HepG2 (cell line): ENCODE data around the gene PRMT5. TPM values are rescaled to one million over a fixed set of nuclear protein-coding genes. Genes with fewer than 3 reads are reported as not detected.

Source experiments
- GABPB1 ChIP-seq: IDR thresholded peaks from 2 replicates; pipeline ENCODE4 v1.6.1; 2016; ENCODE audit warnings: mild to moderate bottlenecking, missing genetic modification reagents, moderate library complexity, missing compliant biosample characterization
- GLI4 ChIP-seq: sonication (generic); formaldehyde crosslinking; IDR thresholded peaks from 2 replicates; pipeline ENCODE4 v1.5.1; 2020; ENCODE audit warnings: missing genetic modification reagents, mild to moderate bottlenecking, moderate library complexity, borderline replicate concordance
- MAFK ChIP-seq, 2 experiments: IDR thresholded peaks in 1 of 2; conservative IDR thresholded peaks in 1 of 2; 2 replicates each; pipeline ENCODE4 v1.6.1; 2011; ENCODE audit warnings: improper control_type of control experiment in 2 of 2, low read length in 2 of 2
- NBN ChIP-seq: fragments of 450-650 bp; conservative IDR thresholded peaks from 2 replicates; pipeline ENCODE4 v1.6.1; 2017
- NRL ChIP-seq: sonication (generic); formaldehyde crosslinking; IDR thresholded peaks from 2 replicates; pipeline ENCODE4 v1.5.0; 2020; ENCODE audit warnings: missing genetic modification reagents, mild to moderate bottlenecking, moderate library complexity, borderline replicate concordance
- RFX3 ChIP-seq: IDR thresholded peaks from 2 replicates; pipeline ENCODE4 v1.6.1; 2016; ENCODE audit warnings: missing biosample characterization, missing genetic modification reagents
- RFX5 ChIP-seq: IDR thresholded peaks from 2 replicates; pipeline ENCODE4 v1.6.1; 2011; ENCODE audit warnings: low read depth, low read length, improper control_type of control experiment
- SMARCC2 ChIP-seq: fragments of 450-650 bp; IDR thresholded peaks from 2 replicates; pipeline ENCODE4 v1.6.1; 2017; ENCODE audit warnings: antibody characterized with exemption, mild to moderate bottlenecking
- SNRNP70 ChIP-seq: fragments of 200-400 bp; formaldehyde crosslinking; IDR thresholded peaks from 2 replicates; pipeline ENCODE4 v1.6.1; 2017; ENCODE audit warnings: mild to moderate bottlenecking, low read depth, low read length, moderate library complexity
- TBP ChIP-seq: sonication (generic); formaldehyde crosslinking; IDR thresholded peaks from 2 replicates; pipeline ENCODE4 v1.5.0; 2020; ENCODE audit warnings: missing genetic modification reagents
- ZFY ChIP-seq: sonication (generic); formaldehyde crosslinking; IDR thresholded peaks from 2 replicates; pipeline ENCODE4 v1.4.0; 2020; ENCODE audit warnings: missing genetic modification reagents
- ZMYM2 ChIP-seq: sonication (generic); formaldehyde crosslinking; IDR thresholded peaks from 2 replicates; pipeline ENCODE4 v1.8.0; 2022; ENCODE audit warnings: mild to moderate bottlenecking, missing genetic modification reagents
- ZNF317 ChIP-seq: sonication (generic); formaldehyde crosslinking; IDR thresholded peaks from 2 replicates; pipeline ENCODE4 v1.5.0; 2020; ENCODE audit warnings: mild to moderate bottlenecking, missing genetic modification reagents
- ZNF335 ChIP-seq: sonication (generic); formaldehyde crosslinking; IDR thresholded peaks from 2 replicates; pipeline ENCODE4 v1.4.0; 2020; ENCODE audit warnings: missing genetic modification reagents
- ZNF337 ChIP-seq: sonication (generic); formaldehyde crosslinking; IDR thresholded peaks from 2 replicates; pipeline ENCODE4 v1.5.1; 2020; ENCODE audit warnings: missing genetic modification reagents, low read depth, mild to moderate bottlenecking, borderline replicate concordance
- ZNF546 ChIP-seq: sonication (generic); formaldehyde crosslinking; conservative IDR thresholded peaks from 2 replicates; pipeline ENCODE4 v1.8.1; 2023; ENCODE audit warnings: mild to moderate bottlenecking, missing genetic modification reagents
- ZNF709 ChIP-seq: sonication (generic); formaldehyde crosslinking; IDR thresholded peaks from 2 replicates; pipeline ENCODE4 v1.5.0; 2020; ENCODE audit warnings: mild to moderate bottlenecking, missing genetic modification reagents
- polyA plus RNA-seq, 8 experiments: library from polyadenylated mRNA; depleted of rRNA in 3 of 8; stranded (reverse) in 7 of 8; unstranded in 1 of 8; fragments of >200 nt; fragmentation: Illumina TruSeq in 4 of 8; extraction: Trizol in 4 of 8; gene quantifications; 2 replicates each; pipeline versions ENCODE4 v1.2.1 to v1.2.3, GENCODE V29; 2011 to 2016; ENCODE audit warnings: low read depth in 4 of 8, missing spikeins in 1 of 8, mixed read lengths in 1 of 8; ENCODE audit not compliant: insufficient read depth in 1 of 8
- total RNA-seq, 5 experiments: library from RNA; depleted of rRNA; stranded (reverse); fragments of >200 nt; fragmentation: Illumina TruSeq; extraction: Trizol; gene quantifications; 2 replicates each; pipeline ENCODE4 v1.2.3, GENCODE V29; 2016; ENCODE audit warnings: low read depth in 1 of 5
- TF ChIP-seq, protein P1 (sequence below): sonication (generic); formaldehyde crosslinking; IDR thresholded peaks from 2 replicates; pipeline ENCODE4 v1.5.1; 2020; ENCODE audit warnings: mild to moderate bottlenecking, moderate library complexity, missing genetic modification reagents
- TF ChIP-seq, protein P2 (sequence below): sonication (generic); formaldehyde crosslinking; IDR thresholded peaks from 2 replicates; pipeline ENCODE4 v1.8.0; 2022; ENCODE audit warnings: mild to moderate bottlenecking, missing genetic modification reagents
- TF ChIP-seq, protein P3 (sequence below): sonication (generic); formaldehyde crosslinking; IDR thresholded peaks from 2 replicates; pipeline ENCODE4 v1.4.0; 2020; ENCODE audit warnings: missing genetic modification reagents, mild to moderate bottlenecking, borderline replicate concordance
- TF ChIP-seq, protein P4 (sequence below): sonication (generic); formaldehyde crosslinking; conservative IDR thresholded peaks from 2 replicates; pipeline ENCODE4 v1.8.1; 2023; ENCODE audit warnings: missing genetic modification reagents

The PRMT5 gene
- total and polyA plus RNA-seq, 2 of the 13 experiments (the other 11 are each of a cell fraction or from before 2014, with no cell fraction given) = 210 to 354 TPM

DNA sequence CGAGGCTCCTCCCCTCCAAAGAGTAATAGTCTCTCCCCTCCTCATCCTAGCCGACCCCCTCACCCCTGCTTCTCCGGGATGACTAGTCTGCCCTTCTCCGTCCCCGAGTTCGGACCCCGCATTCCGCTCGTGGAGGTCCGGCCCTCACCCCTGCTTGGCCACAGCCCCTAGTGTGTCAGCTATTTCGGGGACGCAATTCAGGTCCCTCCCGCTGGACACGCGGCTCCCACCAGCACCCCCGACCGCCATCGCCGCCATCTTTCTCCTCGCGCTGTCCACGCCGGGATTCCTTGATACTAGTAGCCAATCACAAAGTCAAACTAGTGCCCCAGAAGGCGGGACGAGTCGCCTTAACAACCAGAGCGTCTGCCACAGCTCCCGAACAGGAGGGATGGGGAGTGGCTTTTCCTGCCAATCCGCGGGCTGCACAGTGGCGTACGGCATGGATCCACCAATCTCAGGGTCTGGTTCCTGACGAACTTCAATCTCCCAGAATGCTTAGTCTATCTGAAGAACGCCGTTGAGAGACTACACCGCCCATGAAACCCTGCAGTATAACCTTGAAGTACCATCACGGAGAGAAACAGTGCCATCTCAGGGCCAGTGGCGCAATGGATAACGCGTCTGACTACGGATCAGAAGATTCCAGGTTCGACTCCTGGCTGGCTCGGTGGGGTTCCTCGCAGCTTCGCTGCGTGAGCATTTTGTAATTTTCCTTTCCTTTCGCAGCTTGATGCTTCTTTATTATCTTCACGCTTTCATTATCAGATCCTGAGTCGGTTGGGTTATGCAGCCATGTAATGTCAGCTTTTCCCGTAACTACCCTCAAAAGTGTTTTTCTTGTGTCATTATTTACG lies at the start of gene PRMT5 (continued):
- TF ChIP-seq, protein P1, sequence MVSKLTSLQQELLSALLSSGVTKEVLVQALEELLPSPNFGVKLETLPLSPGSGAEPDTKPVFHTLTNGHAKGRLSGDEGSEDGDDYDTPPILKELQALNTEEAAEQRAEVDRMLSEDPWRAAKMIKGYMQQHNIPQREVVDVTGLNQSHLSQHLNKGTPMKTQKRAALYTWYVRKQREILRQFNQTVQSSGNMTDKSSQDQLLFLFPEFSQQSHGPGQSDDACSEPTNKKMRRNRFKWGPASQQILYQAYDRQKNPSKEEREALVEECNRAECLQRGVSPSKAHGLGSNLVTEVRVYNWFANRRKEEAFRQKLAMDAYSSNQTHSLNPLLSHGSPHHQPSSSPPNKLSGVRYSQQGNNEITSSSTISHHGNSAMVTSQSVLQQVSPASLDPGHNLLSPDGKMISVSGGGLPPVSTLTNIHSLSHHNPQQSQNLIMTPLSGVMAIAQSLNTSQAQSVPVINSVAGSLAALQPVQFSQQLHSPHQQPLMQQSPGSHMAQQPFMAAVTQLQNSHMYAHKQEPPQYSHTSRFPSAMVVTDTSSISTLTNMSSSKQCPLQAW (CRISPR knock-in tag) = peak; percentile 85
- TF ChIP-seq ZNF335 (peak; percentile 92), SMARCC2 (no peak; the same call in 1 of the 2 replicates), SNRNP70 (no peak), RFX5 (peak; percentile 89), NBN (no peak), MAFK (conservative IDR thresholded peaks at IDR 0.05 in 1 of 2, IDR thresholded peaks at IDR 0.05 in 1 of 2; ENCODE audit: low read length in 2 of 2) (peak in 1 of 2 experiments; percentile 17; a peak in 3 of 4 replicates), ZMYM2 (CRISPR knock-in tag) (peak; percentile 62; the same call in 1 of the 2 replicates), TBP (CRISPR knock-in tag) (peak; percentile 100), GABPB1 (CRISPR knock-in tag) (peak; percentile 84; the same call in 1 of the 2 replicates), ZNF709 (CRISPR knock-in tag) (peak; percentile 94), NRL (CRISPR knock-in tag) (peak; percentile 99), ZNF337 (CRISPR knock-in tag) (peak; percentile 99), ZNF317 (peak; percentile 91), RFX3 (peak; percentile 98), ZNF546 (peak; percentile 98), ZFY (peak; percentile 79), GLI4 (peak; percentile 75; the same call in 1 of the 2 replicates)
- TF ChIP-seq, protein P2, sequence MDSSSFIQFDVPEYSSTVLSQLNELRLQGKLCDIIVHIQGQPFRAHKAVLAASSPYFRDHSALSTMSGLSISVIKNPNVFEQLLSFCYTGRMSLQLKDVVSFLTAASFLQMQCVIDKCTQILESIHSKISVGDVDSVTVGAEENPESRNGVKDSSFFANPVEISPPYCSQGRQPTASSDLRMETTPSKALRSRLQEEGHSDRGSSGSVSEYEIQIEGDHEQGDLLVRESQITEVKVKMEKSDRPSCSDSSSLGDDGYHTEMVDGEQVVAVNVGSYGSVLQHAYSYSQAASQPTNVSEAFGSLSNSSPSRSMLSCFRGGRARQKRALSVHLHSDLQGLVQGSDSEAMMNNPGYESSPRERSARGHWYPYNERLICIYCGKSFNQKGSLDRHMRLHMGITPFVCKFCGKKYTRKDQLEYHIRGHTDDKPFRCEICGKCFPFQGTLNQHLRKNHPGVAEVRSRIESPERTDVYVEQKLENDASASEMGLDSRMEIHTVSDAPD = peak; percentile 84
- TF ChIP-seq, protein P3, sequence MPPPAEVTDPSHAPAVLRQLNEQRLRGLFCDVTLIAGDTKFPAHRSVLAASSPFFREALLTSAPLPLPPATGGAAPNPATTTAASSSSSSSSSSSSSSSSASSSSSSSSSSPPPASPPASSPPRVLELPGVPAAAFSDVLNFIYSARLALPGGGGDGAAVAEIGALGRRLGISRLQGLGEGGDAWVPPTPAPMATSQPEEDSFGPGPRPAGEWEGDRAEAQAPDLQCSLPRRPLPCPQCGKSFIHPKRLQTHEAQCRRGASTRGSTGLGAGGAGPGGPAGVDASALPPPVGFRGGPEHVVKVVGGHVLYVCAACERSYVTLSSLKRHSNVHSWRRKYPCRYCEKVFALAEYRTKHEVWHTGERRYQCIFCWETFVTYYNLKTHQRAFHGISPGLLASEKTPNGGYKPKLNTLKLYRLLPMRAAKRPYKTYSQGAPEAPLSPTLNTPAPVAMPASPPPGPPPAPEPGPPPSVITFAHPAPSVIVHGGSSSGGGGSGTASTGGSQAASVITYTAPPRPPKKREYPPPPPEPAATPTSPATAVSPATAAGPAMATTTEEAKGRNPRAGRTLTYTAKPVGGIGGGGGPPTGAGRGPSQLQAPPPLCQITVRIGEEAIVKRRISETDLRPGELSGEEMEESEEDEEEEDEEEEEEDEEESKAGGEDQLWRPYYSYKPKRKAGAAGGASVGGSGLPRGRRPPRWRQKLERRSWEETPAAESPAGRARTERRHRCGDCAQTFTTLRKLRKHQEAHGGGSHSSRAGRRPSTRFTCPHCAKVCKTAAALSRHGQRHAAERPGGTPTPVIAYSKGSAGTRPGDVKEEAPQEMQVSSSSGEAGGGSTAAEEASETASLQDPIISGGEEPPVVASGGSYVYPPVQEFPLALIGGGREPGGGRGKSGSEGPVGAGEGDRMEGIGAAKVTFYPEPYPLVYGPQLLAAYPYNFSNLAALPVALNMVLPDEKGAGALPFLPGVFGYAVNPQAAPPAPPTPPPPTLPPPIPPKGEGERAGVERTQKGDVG (CRISPR knock-in tag) = peak; percentile 71
- TF ChIP-seq, protein P4, sequence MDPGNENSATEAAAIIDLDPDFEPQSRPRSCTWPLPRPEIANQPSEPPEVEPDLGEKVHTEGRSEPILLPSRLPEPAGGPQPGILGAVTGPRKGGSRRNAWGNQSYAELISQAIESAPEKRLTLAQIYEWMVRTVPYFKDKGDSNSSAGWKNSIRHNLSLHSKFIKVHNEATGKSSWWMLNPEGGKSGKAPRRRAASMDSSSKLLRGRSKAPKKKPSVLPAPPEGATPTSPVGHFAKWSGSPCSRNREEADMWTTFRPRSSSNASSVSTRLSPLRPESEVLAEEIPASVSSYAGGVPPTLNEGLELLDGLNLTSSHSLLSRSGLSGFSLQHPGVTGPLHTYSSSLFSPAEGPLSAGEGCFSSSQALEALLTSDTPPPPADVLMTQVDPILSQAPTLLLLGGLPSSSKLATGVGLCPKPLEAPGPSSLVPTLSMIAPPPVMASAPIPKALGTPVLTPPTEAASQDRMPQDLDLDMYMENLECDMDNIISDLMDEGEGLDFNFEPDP = no peak
